Measurements from ENCODE around the gene PDS5A. TPM values are rescaled to one million over a fixed set of nuclear protein-coding genes. Genes with fewer than 3 reads are reported as not detected.
"Not testable (repeated sequence)": the region's sequence is repeated elsewhere in the genome, so short reads cannot be mapped to it uniquely, and the experiment has no call there.

The PDS5A gene
- total RNA-seq, 1 donor from 2014 or later: 52.9 TPM

DNA sequence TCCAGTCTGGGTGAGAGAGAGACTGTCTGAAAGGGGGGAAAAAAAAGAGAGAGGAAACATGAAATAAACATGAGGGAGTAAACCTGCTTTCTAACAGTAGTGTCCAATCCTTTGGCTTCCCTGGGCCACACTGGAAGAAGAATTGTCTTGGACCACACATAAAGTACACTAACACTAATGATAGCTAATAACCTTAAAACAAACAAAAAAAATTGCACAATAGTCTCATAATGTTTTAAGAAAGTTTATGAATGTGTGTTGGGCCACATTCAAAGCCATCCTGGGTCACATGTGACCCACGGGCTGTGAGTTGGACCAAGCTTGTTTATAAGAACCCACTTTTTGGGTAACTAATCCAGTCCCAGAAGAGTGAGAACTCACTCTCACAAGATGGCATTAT, 30.3 kb downstream of the PDS5A start:
- no peaks in the 10 kb centered on the region for H3K27me3 ChIP-seq
- intact Hi-C loops (cut with DNase I): no loop called here
- H3K4me1 ChIP-seq: peaks cover 0 to 2% of the 10 kb centered on the region in 2 donors
- no peak overlapping the region for H3K4me3 ChIP-seq
- no peak for TF ChIP-seq CTCF (IDR thresholded peaks at IDR 0.05)
- peak overlapping the region in 1 of 2 donors; percentile 19 for H3K27ac ChIP-seq
- DNase-seq (ENCODE audit: low spot score in 2 of 2): no peak
- no peaks in the 10 kb centered on the region for H3K36me3 ChIP-seq
- H3K9me3 ChIP-seq: no peaks in the 10 kb centered on the region

DNA sequence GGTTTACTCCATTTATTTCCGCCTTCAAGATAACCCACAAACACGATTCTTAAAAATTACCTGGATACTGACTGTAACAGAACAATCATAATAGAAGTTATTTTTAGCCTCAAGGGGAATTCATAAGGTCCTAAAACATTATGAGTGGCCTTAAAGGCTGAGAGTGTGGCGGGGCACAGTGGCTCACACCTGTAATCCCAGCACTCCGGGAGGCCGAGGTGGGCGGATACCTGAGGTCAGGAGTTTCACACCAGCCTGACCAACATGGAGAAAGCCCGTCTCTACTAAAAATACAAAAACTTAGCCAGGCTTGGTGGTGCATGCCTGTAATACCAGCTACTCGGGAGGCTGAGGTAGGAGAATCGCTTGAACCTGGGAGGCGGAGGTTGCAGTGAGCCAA, 33.5 kb downstream of the PDS5A start:
- intact Hi-C loops (cut with DNase I); H3K27me3 ChIP-seq; H3K4me3 ChIP-seq; H3K36me3 ChIP-seq; H3K9me3 ChIP-seq; H3K4me1 ChIP-seq; H3K27ac ChIP-seq; DNase-seq (ENCODE audit: low spot score in 2 of 2): not testable (repeated sequence)

DNA sequence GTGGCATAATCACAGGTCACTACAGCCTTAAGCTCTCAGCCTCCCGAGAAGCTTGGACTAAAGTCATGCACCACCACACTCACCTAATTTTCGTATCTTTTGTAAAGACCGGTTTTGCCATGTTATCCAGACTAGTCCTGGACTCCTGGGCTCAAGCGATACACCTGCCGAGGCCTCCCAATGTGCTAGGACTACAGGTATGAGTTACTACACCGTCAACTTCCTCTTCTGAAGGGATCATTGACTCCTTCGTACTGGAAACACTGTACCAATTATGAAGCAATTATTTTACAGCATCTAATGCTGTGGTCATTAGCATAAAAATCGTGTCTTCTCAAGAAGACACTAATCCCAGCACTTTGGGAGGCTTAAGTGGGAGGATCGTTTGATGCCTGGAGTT, 35.2 kb downstream of the PDS5A start:
- H3K9me3 ChIP-seq: no peaks in the 10 kb centered on the region
- H3K27ac ChIP-seq: no peak overlapping the region
- intact Hi-C loops (cut with DNase I): no loop called here
- H3K4me1 ChIP-seq: no peaks in the 10 kb centered on the region
- no peak for TF ChIP-seq CTCF (IDR thresholded peaks at IDR 0.05)
- H3K36me3 ChIP-seq: peaks cover 0 to 3% of the 10 kb centered on the region in 2 donors
- DNase-seq (ENCODE audit: low spot score in 2 of 2): no peak
- H3K4me3 ChIP-seq: no peak overlapping the region
- no peaks in the 10 kb centered on the region for H3K27me3 ChIP-seq

GRCh38 chr4:39941682-39942217, 36.0 kb downstream of the PDS5A start:
- DNase-seq (ENCODE audit: low spot score in 2 of 2): no peak
- intact Hi-C loops (cut with DNase I): no loop called here
- H3K4me3 ChIP-seq: no peak overlapping the region
- peaks cover 0 to 3% of the 10 kb centered on the region in 2 donors for H3K36me3 ChIP-seq
- H3K4me1 ChIP-seq: no peaks in the 10 kb centered on the region
- H3K9me3 ChIP-seq: no peaks in the 10 kb centered on the region
- TF ChIP-seq CTCF (IDR thresholded peaks at IDR 0.05): no peak
- H3K27ac ChIP-seq: no peak overlapping the region
- H3K27me3 ChIP-seq: no peaks in the 10 kb centered on the region

DNA sequence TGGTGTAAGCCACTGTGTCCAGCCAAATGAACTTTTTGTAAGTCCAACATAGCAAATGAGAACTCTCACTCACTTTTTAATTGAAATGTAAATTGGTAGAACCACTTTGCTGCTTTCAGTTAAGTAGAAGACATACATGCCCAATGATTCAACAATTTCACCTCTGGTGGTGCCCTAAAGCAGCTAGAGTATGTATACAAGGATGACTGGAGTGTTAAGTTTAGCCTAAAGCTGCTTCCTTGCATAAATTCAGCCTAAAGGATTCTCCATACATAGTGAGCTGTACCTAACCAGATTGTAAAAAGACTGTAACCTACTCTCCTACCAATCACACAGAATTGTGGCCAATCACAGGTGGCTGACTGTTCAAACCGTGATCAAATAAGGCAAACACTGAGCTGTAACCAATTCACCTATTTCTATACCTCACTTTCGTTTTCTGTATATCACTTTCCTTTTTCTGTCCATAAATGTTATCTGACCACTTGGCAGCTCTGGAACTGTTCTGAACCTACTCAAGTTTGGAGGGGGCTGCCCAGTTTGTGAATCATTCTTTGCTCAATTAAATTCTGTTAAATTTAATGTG, 39.9 kb downstream of the PDS5A start:
- H3K9me3 ChIP-seq: no peaks in the 10 kb centered on the region
- no peak for TF ChIP-seq CTCF (IDR thresholded peaks at IDR 0.05)
- H3K27me3 ChIP-seq: no peaks in the 10 kb centered on the region
- intact Hi-C loops (cut with DNase I): no loop called here
- H3K4me3 ChIP-seq: no peak overlapping the region
- DNase-seq (ENCODE audit: low spot score in 2 of 2): no peak
- H3K27ac ChIP-seq: no peak overlapping the region
- H3K4me1 ChIP-seq: peaks cover 3 to 9% of the 10 kb centered on the region in 2 donors
- H3K36me3 ChIP-seq: peaks cover 0 to 3% of the 10 kb centered on the region in 2 donors

DNA sequence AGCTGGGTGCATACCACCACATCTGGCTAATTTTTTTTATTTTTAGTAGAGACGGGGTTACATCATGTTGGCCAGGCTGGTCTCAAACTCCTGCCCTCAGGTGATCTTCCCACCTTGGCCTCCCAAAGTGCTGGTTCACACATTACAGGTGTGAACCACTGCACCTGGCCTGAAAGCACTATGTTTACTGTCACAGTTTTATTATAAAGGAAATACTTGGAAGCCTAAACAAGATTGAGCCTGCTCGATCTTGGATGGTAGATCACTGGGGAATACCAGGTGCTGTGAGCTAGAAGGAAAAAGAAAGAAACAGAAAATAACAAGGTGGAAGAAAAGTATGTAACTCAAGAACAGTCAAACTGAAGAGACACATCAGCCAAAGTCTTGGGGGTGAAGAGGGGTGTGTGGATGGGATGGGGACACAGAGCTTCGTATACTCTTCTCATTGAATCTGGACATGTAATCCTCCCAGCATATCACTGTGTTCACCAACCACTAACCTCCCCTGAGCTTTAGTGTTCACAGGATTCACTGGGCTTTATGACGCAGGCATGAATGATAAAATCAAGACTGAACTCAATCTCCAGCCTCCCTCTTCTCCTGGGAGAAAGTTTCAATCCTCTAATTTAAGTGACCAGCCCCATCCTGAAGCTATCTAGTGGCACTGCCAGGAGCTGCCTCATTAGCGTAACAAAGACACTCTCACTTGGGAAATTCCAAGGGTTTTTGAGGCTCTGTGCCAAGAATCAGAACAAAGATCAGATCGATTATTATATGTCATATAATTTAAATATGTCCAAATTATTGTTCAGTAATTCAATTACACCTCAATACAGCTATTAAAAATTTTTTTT, 40.9 kb downstream of the PDS5A start:
- H3K27ac ChIP-seq: no peak overlapping the region
- no peak overlapping the region for H3K4me3 ChIP-seq
- intact Hi-C loops (cut with DNase I): no loop called here
- H3K36me3 ChIP-seq: peaks cover 0 to 3% of the 10 kb centered on the region in 2 donors
- no peak for TF ChIP-seq CTCF (IDR thresholded peaks at IDR 0.05)
- H3K9me3 ChIP-seq: no peaks in the 10 kb centered on the region
- H3K27me3 ChIP-seq: no peaks in the 10 kb centered on the region
- peaks cover 3 to 9% of the 10 kb centered on the region in 2 donors for H3K4me1 ChIP-seq
- no peak for DNase-seq (ENCODE audit: low spot score in 2 of 2)
